HEK293 (cell line): Measurements from ENCODE around the gene BEND7.

Experiments
- CTCF ChIA-PET: fragments of 350-600 bp; formaldehyde crosslinking; extraction: SDS; loops from one replicate; lab custom pipeline; 2021; ENCODE audit warnings: antibody characterized with exemption; lab: Yijun Ruan, JAX
- POLR2A ChIA-PET: fragments of 300-600 bp; formaldehyde crosslinking; extraction: SDS; loops from one replicate; lab custom pipeline; 2020; ENCODE audit warnings: antibody characterized with exemption, inconsistent platforms; lab: Yijun Ruan, JAX
- H3K27ac ChIP-seq: fragments of 200-500 bp; sonication (Bioruptor generic); 2 replicates; pipeline ENCODE4 v1.5.1; 2014; ENCODE audit warnings: low read depth, low read length, control low read depth, inconsistent platforms; ENCODE audit errors: extremely low read depth
- H3K36me3 ChIP-seq, 2 experiments: fragments of 200-500 bp in 1 of 2; sonication (Bioruptor generic) in 1 of 2; 1 replicate in 1 of 2; 2 replicates in 1 of 2; pipeline ENCODE4 v1.5.1; 2014 to 2017; ENCODE audit warnings: inconsistent platforms in 2 of 2, low read length in 2 of 2; ENCODE audit not compliant: control insufficient read depth in 2 of 2, insufficient read depth in 1 of 2
- H3K4me1 ChIP-seq: fragments of 200-500 bp; sonication (Bioruptor generic); 2 replicates; pipeline ENCODE4 v1.5.1; 2014; ENCODE audit warnings: mild to moderate bottlenecking, low read length, inconsistent platforms; ENCODE audit not compliant: control insufficient read depth, insufficient read depth
- H3K4me3 ChIP-seq: 2 replicates; pipeline ENCODE4 v1.5.1; 2011; ENCODE audit warnings: low read depth, mild to moderate bottlenecking, control low read depth, low read length, moderate library complexity
- H3K9me3 ChIP-seq: fragments of 200-500 bp; sonication (Bioruptor generic); 2 replicates; pipeline ENCODE4 v1.5.1; 2014; ENCODE audit warnings: low read depth, low read length, inconsistent platforms; ENCODE audit not compliant: control insufficient read depth, insufficient read depth
- ATF2 ChIP-seq: fragments of 450-650 bp; formaldehyde crosslinking; IDR thresholded peaks from 2 replicates; pipeline ENCODE4 v1.5.1; 2016; ENCODE audit warnings: missing biosample characterization, missing genetic modification characterization, low read depth
- GLIS2 ChIP-seq: fragments of 450-650 bp; formaldehyde crosslinking; IDR thresholded peaks from 2 replicates; pipeline ENCODE4 v1.5.1; 2016; ENCODE audit warnings: missing biosample characterization, missing genetic modification characterization
- HOXA7 ChIP-seq: sonication (generic); formaldehyde crosslinking; IDR thresholded peaks from 2 replicates; pipeline ENCODE4 v1.8.1; 2022; ENCODE audit warnings: missing genetic modification reagents, borderline replicate concordance
- MZF1 ChIP-seq: fragments of 450-650 bp; formaldehyde crosslinking; IDR thresholded peaks from 2 replicates; pipeline ENCODE4 v1.5.1; 2017; ENCODE audit warnings: missing biosample characterization, missing genetic modification characterization, borderline replicate concordance
- PRDM1 ChIP-seq: fragments of 450-650 bp; formaldehyde crosslinking; IDR thresholded peaks from 2 replicates; pipeline ENCODE4; 2016; ENCODE audit warnings: missing biosample characterization, missing genetic modification characterization
- ZFP69B ChIP-seq: fragments of 450-650 bp; formaldehyde crosslinking; IDR thresholded peaks from 2 replicates; pipeline ENCODE4 v1.5.1; 2016; ENCODE audit warnings: missing biosample characterization, missing genetic modification characterization
- ZNF114 ChIP-seq: fragments of 450-650 bp; formaldehyde crosslinking; IDR thresholded peaks from 2 replicates; pipeline ENCODE4 v1.5.0; 2017; ENCODE audit warnings: missing biosample characterization, missing genetic modification characterization
- ZNF202 ChIP-seq: fragments of 450-650 bp; formaldehyde crosslinking; IDR thresholded peaks from 2 replicates; pipeline ENCODE4 v1.5.1; 2016; ENCODE audit warnings: missing biosample characterization, missing genetic modification characterization, borderline replicate concordance
- ZNF239 ChIP-seq: fragments of 450-650 bp; formaldehyde crosslinking; IDR thresholded peaks from 2 replicates; pipeline ENCODE4 v1.5.1; 2016; ENCODE audit warnings: missing biosample characterization, missing genetic modification characterization
- ZNF335 ChIP-seq: fragments of 450-650 bp; formaldehyde crosslinking; conservative IDR thresholded peaks from 2 replicates; pipeline ENCODE4 v1.5.1; 2016; ENCODE audit warnings: missing biosample characterization, missing genetic modification characterization
- ZNF362 ChIP-seq: fragments of 450-650 bp; formaldehyde crosslinking; IDR thresholded peaks from 2 replicates; pipeline ENCODE4 v1.5.1; 2016; ENCODE audit warnings: missing biosample characterization, missing genetic modification characterization
- ZNF366 ChIP-seq: fragments of 450-650 bp; formaldehyde crosslinking; conservative IDR thresholded peaks from 2 replicates; pipeline ENCODE4 v1.5.1; 2016; ENCODE audit warnings: missing biosample characterization, missing genetic modification characterization
- ZNF398 ChIP-seq: fragments of 450-650 bp; formaldehyde crosslinking; IDR thresholded peaks from 2 replicates; pipeline ENCODE4 v1.5.1; 2017; ENCODE audit warnings: missing biosample characterization, missing genetic modification characterization
- ZNF48 ChIP-seq: fragments of 450-650 bp; formaldehyde crosslinking; IDR thresholded peaks from 2 replicates; pipeline ENCODE4 v1.5.1; 2016; ENCODE audit warnings: missing biosample characterization, missing genetic modification characterization
- ZNF501 ChIP-seq: fragments of 450-650 bp; formaldehyde crosslinking; IDR thresholded peaks from 2 replicates; pipeline ENCODE4 v1.5.1; 2016; ENCODE audit warnings: missing biosample characterization, missing genetic modification characterization
- ZNF549 ChIP-seq: fragments of 450-650 bp; IDR thresholded peaks from 2 replicates; pipeline ENCODE4 v1.5.1; 2018; ENCODE audit warnings: missing biosample characterization, missing genetic modification characterization, mild to moderate bottlenecking, inconsistent platforms, moderate library complexity
- ZNF555 ChIP-seq: fragments of 450-650 bp; formaldehyde crosslinking; conservative IDR thresholded peaks from 2 replicates; pipeline ENCODE4 v1.5.1; 2017; ENCODE audit warnings: missing biosample characterization, mild to moderate bottlenecking, missing genetic modification characterization, inconsistent platforms
- ZNF558 ChIP-seq: fragments of 450-650 bp; formaldehyde crosslinking; IDR thresholded peaks from 2 replicates; pipeline ENCODE4 v1.5.1; 2016; ENCODE audit warnings: missing biosample characterization, missing genetic modification characterization
- ZNF580 ChIP-seq: fragments of 450-650 bp; formaldehyde crosslinking; IDR thresholded peaks from 2 replicates; pipeline ENCODE4 v1.5.1; 2016; ENCODE audit warnings: missing biosample characterization, missing genetic modification characterization
- ZNF596 ChIP-seq: fragments of 450-650 bp; IDR thresholded peaks from 2 replicates; pipeline ENCODE4 v1.5.0; 2018; ENCODE audit warnings: missing biosample characterization, mild to moderate bottlenecking, missing genetic modification characterization, moderate library complexity
- ZNF629 ChIP-seq: fragments of 450-650 bp; formaldehyde crosslinking; IDR thresholded peaks from 2 replicates; pipeline ENCODE4 v1.5.1; 2017; ENCODE audit warnings: missing biosample characterization, missing genetic modification characterization
- ZNF664 ChIP-seq: fragments of 450-650 bp; formaldehyde crosslinking; IDR thresholded peaks from 2 replicates; pipeline ENCODE4 v1.5.1; 2016; ENCODE audit warnings: missing biosample characterization, missing genetic modification characterization
- ZNF677 ChIP-seq: fragments of 450-650 bp; IDR thresholded peaks from 2 replicates; pipeline ENCODE4 v1.5.0; 2018; ENCODE audit warnings: missing biosample characterization, mild to moderate bottlenecking, missing genetic modification characterization, moderate library complexity
- ZNF704 ChIP-seq: fragments of 450-650 bp; formaldehyde crosslinking; IDR thresholded peaks from 2 replicates; pipeline ENCODE4 v1.5.1; 2016; ENCODE audit warnings: missing biosample characterization, missing genetic modification characterization
- ZNF777 ChIP-seq: fragments of 450-650 bp; formaldehyde crosslinking; IDR thresholded peaks from 2 replicates; pipeline ENCODE4 v1.5.1; 2017; ENCODE audit warnings: missing biosample characterization, missing genetic modification characterization, borderline replicate concordance
- ZNF830 ChIP-seq: fragments of 450-650 bp; IDR thresholded peaks from 2 replicates; pipeline ENCODE4 v1.5.0; 2018; ENCODE audit warnings: missing biosample characterization, missing genetic modification characterization, low read depth, mild to moderate bottlenecking, moderate library complexity

The BEND7 gene

GRCh38 chr10:13485623-13486022, 43.2 kb downstream of the BEND7 start:
- CTCF ChIA-PET: interaction anchor here (0.6 to 1.3 kb wide), 5 partner anchors 13 to 121 kb away, joined by 3 to 5 read pairs (median 3); no protein-coding TSS in a partner anchor
- Histone ChIP-seq H3K36me3 (peaks cover 7 to 40% of the 10 kb centered on the region in 2 experiments; a peak in 2 of 3 replicates), H3K4me3 (no peak overlapping the region), H3K27ac (no peak overlapping the region), H3K9me3 (no peaks in the 10 kb centered on the region), H3K4me1 (no peaks in the 10 kb centered on the region)
- POLR2A ChIA-PET: no interaction called here
- TF ChIP-seq ZNF202: no peak
- no peak for TF ChIP-seq ZNF114 (tag by site-specific recombination)
- TF ChIP-seq ZNF596 (tag by site-specific recombination): no peak
- TF ChIP-seq ZFP69B (tag by site-specific recombination): no peak
- no peak for TF ChIP-seq ZNF362 (tag by site-specific recombination)
- TF ChIP-seq MZF1 (tag by site-specific recombination): no peak
- no peak for TF ChIP-seq ZNF335 (tag by site-specific recombination)
- TF ChIP-seq ZNF48 (tag by site-specific recombination): no peak
- TF ChIP-seq ZNF366 (tag by site-specific recombination): no peak
- no peak for TF ChIP-seq ZNF704
- TF ChIP-seq ZNF629 (tag by site-specific recombination): no peak
- no peak for TF ChIP-seq PRDM1 (tag by site-specific recombination)
- no peak for TF ChIP-seq ATF2 (tag by site-specific recombination)
- TF ChIP-seq ZNF830 (tag by site-specific recombination): no peak
- no peak for TF ChIP-seq GLIS2 (tag by site-specific recombination)
- no peak for TF ChIP-seq HOXA7 (CRISPR knock-in tag)
- TF ChIP-seq ZNF555 (tag by site-specific recombination): no peak

- POLR2A ChIA-PET: no interaction called here
- no peaks in the 10 kb centered on the region for H3K9me3 ChIP-seq
- H3K36me3 ChIP-seq: peaks cover 7 to 42% of the 10 kb centered on the region in 2 experiments; a peak in 2 of 3 replicates
- TF ChIP-seq ZNF777 (tag by site-specific recombination) (no peak), ZNF580 (tag by site-specific recombination) (no peak), ZNF664 (no peak), ZNF558 (no peak), ZNF398 (no peak), ZNF501 (no peak), PRDM1 (tag by site-specific recombination) (no peak), ZNF677 (no peak), ZNF549 (tag by site-specific recombination) (no peak), ZNF239 (tag by site-specific recombination) (no peak)
- H3K27ac ChIP-seq: no peak overlapping the region
- CTCF ChIA-PET: interaction anchor here (0.6 to 3.4 kb wide), 3 partner anchors 21 to 827 kb away, joined by 3 to 12 read pairs (median 6); no protein-coding TSS in a partner anchor
- no peaks in the 10 kb centered on the region for H3K4me1 ChIP-seq
- H3K4me3 ChIP-seq: no peak overlapping the region
Measured at GRCh38 chr10:13483951-13484350, 44.9 kb downstream of the BEND7 start.
